WTC11 (cell line): ENCODE measurements around the gene RETSAT.

Experiments used
- CTCF ChIP-seq: fragments of 200-600 bp; IDR thresholded peaks from 2 replicates; pipeline ENCODE4 v1.8.0; 2022; ENCODE audit warnings: antibody characterized with exemption
- FOXP4 ChIP-seq: sonication (generic); formaldehyde crosslinking; IDR thresholded peaks from 2 replicates; pipeline ENCODE4 v1.8.0; 2022; ENCODE audit warnings: mild to moderate bottlenecking, missing genetic modification reagents
- GTF2I ChIP-seq: fragments of 250-450 bp; sonication (Bioruptor Pico); conservative IDR thresholded peaks from 2 replicates; pipeline ENCODE4 v1.4.0; 2021; ENCODE audit warnings: mild to moderate bottlenecking
- PREB ChIP-seq: sonication (generic); formaldehyde crosslinking; IDR thresholded peaks from 2 replicates; pipeline ENCODE4 v1.8.1; 2022; ENCODE audit warnings: mild to moderate bottlenecking, missing genetic modification reagents, moderate library complexity, borderline replicate concordance

DNA sequence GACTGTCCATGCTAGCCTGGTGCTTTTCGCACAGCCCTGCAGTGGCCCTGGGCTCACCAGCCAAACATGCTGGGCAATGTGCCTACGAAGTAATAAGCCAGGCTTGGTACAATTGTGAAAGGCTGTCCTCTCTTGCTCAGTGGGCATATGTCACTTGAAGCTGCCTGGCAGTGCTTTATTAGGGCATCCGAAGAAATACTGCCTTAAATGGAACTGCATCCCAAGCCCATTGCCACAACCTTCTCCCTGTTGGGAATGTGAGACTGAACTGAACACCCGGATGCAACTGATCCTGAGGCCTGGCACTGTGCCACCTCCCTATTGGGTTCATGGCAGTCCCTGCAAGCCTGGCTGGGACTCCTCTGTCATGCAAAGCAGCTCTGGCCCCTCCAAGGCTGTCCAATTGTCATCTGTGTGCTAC, 39.9 kb upstream of the RETSAT start:
- TF ChIP-seq GTF2I (CRISPR knock-in tag) = no peak
- TF ChIP-seq CTCF = no peak
- TF ChIP-seq PREB (CRISPR knock-in tag) = no peak
- no peak for TF ChIP-seq FOXP4 (CRISPR knock-in tag)
